Transverse colon (tissue), 3 donors: ENCODE results near the gene MOAP1.

Experiments used
- POLR2A ChIP-seq: fragments of 450-650 bp; IDR thresholded peaks from one replicate; pipeline ENCODE4 v1.6.1; 2016; ENCODE audit warnings: antibody characterized with exemption, mild to moderate bottlenecking, moderate library complexity
- TF ChIP-seq, protein P1 (sequence below), 5 experiments: fragments of 200-600 bp in 3 of 5; fragments of 450-650 bp in 2 of 5; sonication (generic) in 3 of 5; IDR thresholded peaks; 1 replicate in 2 of 5; 2 replicates in 3 of 5; pipeline ENCODE4 v1.5.1; 2016 to 2017; ENCODE audit warnings: antibody characterized with exemption in 5 of 5, inconsistent platforms in 3 of 5, mild to moderate bottlenecking in 2 of 5, moderate library complexity in 1 of 5

- TF ChIP-seq, protein P1, sequence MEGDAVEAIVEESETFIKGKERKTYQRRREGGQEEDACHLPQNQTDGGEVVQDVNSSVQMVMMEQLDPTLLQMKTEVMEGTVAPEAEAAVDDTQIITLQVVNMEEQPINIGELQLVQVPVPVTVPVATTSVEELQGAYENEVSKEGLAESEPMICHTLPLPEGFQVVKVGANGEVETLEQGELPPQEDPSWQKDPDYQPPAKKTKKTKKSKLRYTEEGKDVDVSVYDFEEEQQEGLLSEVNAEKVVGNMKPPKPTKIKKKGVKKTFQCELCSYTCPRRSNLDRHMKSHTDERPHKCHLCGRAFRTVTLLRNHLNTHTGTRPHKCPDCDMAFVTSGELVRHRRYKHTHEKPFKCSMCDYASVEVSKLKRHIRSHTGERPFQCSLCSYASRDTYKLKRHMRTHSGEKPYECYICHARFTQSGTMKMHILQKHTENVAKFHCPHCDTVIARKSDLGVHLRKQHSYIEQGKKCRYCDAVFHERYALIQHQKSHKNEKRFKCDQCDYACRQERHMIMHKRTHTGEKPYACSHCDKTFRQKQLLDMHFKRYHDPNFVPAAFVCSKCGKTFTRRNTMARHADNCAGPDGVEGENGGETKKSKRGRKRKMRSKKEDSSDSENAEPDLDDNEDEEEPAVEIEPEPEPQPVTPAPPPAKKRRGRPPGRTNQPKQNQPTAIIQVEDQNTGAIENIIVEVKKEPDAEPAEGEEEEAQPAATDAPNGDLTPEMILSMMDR (IDR thresholded peaks at IDR 0.05), result no peak
- no peak for TF ChIP-seq POLR2A
These were observed 23.2 kb downstream of the MOAP1 start for GRCh38 chr14:93161411-93161940.
